CD4-positive, alpha-beta T cell treated with Interleukin-6 at 100 ng/mL for 8 hours (primary cell): ENCODE measurements around the gene OXSR1.
"Not testable (repeated sequence)": the region's sequence is repeated elsewhere in the genome, so short reads cannot be mapped to it uniquely, and the experiment has no call there.

Experiments used
- DNase-seq: peaks from one replicate; pipeline ENCODE4 v3.0.0-alpha.2; 2020; ENCODE audit warnings: mixed read lengths, low spot score

Gene OXSR1

DNA sequence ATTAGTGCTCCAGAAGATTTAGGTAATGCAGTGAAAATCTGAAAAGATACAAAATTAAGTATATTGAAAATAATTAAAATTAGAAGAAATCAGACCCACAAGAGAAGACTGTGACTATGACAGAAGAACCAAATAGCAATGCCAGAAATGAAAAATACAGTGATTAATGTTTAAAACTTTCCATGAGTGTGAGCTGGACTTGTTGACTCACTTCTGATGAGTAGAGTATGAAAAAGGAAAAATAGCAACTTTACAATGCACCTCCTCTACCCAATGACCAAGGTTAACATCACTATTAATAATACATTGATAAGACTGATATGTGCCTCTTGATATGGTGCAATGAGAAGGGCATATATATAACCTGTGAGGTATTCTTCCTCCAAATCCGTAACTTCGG is 60.9 kb downstream of the OXSR1 start:
- DNase-seq: no peak

GRCh38 chr3:38227989-38228388 is 62.7 kb downstream of the OXSR1 start:
- DNase-seq: no peak

DNA sequence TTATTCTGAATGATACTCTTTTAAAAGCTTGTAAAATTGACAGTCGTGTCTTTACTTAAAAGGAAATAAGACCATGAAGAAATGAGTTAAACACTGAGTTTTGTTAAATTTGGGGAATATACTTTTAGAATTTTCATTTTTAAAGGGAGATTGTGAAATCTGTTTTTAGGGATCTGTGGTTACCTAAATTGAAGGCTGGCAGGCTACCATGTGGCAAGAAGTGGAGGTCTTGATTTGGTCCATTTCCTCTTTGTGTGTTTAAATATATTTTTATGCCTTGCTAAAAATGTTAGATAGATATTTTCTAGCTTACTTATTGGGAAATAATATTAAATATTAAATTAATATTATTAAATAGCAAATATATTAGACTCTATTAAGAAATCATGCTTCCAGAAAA is 63.7 kb downstream of the OXSR1 start:
- no peak for DNase-seq

DNA sequence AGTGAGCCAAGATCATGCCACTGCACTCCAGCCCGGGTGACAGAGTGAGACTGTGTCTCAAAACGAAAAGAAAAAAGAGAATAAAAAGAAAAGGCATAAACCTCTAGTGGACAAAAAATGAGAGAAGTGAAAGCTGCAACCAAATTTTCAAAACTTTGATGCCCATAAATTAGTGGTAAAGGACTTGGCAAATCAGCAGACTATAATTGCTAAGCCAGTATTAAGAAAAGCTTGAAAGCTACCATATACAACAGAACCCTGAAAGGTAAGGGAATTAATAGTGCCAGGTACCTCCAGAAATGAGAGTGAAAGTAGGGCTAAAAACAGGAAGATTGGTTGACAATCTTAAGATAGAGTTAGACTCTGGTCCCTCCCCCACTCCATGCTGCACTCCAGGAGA is 67.4 kb downstream of the OXSR1 start:
- no peak for DNase-seq

GRCh38 chr3:38235466-38235865 is 70.1 kb downstream of the OXSR1 start:
- no peak for DNase-seq

DNA sequence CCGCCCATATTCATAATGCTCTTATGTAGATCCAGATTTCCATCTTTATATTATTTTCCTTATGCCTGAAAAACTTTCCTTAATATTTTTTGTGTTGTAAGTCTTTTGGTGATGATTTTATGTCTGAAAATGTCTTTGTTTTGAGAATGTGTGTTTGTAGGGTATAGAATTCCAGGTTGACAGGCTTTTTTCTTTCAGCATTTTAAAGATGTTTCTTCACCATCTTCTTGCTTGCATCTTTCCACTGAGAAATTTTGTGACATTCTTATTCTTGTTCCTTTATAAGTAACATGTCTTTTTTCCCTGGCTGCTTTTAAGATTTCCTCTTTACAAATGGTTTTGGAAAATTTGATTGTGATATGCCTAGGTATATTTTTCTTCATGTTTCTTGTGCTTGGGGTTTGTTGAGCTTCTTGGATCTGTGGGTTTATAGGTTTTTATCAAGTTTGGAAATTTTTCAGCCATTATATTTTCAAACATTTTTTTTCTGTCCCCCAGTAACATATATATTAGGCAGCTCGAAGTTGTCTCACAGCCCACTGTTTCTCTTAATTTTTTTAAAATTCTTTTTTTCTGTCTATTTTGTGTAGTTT is 73.2 kb downstream of the OXSR1 start:
- no peak for DNase-seq

GRCh38 chr3:38242812-38243211 is 77.5 kb downstream of the OXSR1 start:
- not testable (repeated sequence) for DNase-seq

GRCh38 chr3:38245930-38246329 is 80.6 kb downstream of the OXSR1 start:
- no peak for DNase-seq

GRCh38 chr3:38247366-38248035 is 82.2 kb downstream of the OXSR1 start:
- DNase-seq: no peak

DNA sequence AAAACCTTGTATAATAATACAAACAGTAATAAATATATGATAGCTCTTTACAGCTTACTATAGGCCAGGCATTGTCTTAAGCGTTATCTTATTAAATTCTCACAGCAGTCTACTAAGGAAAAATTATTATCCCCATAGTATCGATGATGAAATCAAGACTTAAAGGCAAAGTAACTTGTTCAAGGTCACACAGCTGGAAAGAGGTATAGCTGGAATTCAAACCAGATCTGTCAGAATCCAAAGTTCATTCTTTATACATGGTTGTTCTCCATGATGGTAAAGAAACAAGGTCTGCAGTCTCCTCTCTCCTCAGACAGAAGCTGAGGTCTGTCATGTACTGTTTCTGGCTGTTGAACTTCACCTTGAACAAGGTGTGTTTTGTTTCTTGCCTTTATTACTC is 84.9 kb downstream of the OXSR1 start:
- no peak for DNase-seq

GRCh38 chr3:38251197-38251596 is 85.9 kb downstream of the OXSR1 start:
- no peak for DNase-seq

DNA sequence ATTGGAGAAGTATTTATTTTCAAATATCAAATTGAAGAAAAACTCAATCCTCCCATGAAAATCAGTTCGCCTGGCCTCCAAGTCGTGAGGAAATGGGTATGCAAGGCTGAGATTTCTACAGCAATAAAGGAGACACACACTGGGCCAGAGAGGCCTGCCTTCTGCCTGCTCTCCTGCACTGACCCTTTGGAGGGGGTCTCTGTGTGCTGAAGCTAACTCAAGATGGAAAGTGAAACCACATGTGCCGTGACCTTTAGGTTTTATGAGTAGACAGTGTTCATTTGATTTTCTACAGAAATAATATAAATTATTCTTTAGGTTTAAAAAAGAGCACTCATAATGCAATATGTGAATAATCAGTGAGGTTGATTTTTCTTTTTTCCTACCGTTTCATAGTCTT is 88.4 kb downstream of the OXSR1 start:
- no peak for DNase-seq

DNA sequence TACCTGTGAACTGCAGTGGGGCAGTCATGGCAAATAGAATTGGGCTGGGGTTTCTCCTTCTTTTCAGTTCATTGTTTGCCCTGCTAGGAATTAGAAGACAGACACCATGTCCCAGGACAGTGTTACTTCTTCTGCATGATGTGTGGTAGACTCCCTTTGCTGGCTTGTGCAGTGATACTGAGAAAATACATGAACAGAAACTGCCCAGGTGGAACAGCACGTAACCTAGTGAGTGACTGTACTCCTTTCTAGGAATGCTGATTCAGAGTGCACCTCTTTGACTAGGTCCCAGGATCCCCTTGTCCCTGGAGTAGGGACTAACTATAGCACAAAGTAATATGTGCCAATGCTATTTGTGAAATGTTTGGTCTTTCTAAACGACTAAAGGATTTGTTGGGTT is 89.5 kb downstream of the OXSR1 start:
- no peak for DNase-seq

GRCh38 chr3:38255627-38256026 is 90.3 kb downstream of the OXSR1 start:
- no peak for DNase-seq

GRCh38 chr3:38257583-38257982 is 92.2 kb downstream of the OXSR1 start:
- no peak for DNase-seq

- DNase-seq: no peak
These were observed 95.1 kb downstream of the OXSR1 start for GRCh38 chr3:38260474-38260873.

- no peak for DNase-seq
These were observed 99.0 kb downstream of the OXSR1 start for GRCh38 chr3:38264353-38264771.

- no peak for DNase-seq
These were observed 99.4 kb downstream of the OXSR1 start for GRCh38 chr3:38264779-38265178.

DNA sequence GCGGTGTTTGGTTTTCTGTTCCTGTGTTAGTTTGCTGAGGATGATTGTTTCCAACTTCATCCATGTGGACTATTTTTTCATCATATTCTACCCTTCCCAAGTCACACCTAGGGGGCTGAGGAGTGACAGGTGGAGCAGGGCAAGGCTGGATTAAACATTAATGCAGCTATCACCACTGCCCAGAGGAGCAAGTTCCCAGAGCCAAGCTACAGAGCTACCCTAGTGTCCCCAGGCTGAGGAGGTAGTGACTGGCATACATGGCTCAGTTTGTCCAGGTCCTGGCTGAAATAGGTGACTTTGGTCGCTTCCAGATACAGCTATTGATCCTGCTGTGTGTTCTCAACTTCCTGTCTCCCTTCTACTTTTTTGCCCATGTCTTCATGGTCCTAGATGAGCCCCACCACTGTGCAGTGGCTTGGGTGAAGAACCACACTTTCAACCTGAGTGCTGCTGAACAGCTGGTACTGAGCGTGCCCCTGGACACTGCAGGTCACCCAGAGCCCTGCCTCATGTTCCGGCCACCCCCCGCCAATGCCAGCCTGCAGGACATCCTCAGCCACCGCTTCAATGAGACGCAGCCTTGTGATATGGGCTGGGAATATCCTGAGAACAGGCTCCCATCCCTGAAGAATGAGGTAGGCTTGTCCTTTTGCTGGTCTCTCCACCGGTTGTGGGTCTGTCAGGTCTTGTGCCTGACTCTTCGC is 100.4 kb downstream of the OXSR1 start, which contains the start of gene SLC22A13:
Gene SLC22A13, plus strand, starts transcription at position 209 of the 704 bp plus-strand sequence. Its CDS starts 49 bp downstream, at position 258.
- no peak for DNase-seq

GRCh38 chr3:38266810-38267209 is 101.5 kb downstream of the OXSR1 start:
- no peak for DNase-seq

- no peak for DNase-seq
These were observed 102.3 kb downstream of the OXSR1 start for GRCh38 chr3:38267662-38268061.

DNA sequence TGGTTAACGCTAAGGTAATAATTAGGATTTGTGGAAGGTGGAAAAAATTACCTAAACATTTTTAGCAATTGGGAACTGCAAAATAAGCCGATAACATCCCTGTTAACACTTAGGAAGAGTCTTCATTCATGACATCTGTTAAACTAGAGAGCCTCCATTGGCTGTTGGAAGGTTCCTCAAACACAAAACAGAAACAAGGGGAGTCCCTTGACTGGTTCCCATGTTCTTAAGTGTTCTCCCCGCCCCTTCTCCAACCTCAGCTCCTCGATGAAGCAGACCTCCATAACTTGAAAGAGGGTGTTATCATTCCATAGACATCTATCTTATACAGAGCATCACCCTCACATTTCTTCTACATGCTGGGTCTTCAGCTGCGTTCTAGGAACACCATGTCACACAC is 102.8 kb downstream of the OXSR1 start:
- no peak for DNase-seq

- no peak for DNase-seq
These were observed 103.2 kb downstream of the OXSR1 start for GRCh38 chr3:38268522-38268921.
